Ishikawa (cell line): ENCODE measurements around the gene DTX3.

Source experiments
- CEBPB ChIP-seq: IDR thresholded peaks from 2 replicates; pipeline ENCODE4 v1.6.1; 2012
- CREB1 ChIP-seq: IDR thresholded peaks from 2 replicates; pipeline ENCODE4 v1.6.1; 2012; ENCODE audit warnings: low read depth
- EGR1 ChIP-seq: IDR thresholded peaks from 2 replicates; pipeline ENCODE4 v1.6.1; 2012
- EP300 ChIP-seq: IDR thresholded peaks from 2 replicates; pipeline ENCODE4 v1.6.1; 2012; ENCODE audit warnings: borderline replicate concordance
- FOXM1 ChIP-seq: IDR thresholded peaks from 2 replicates; pipeline ENCODE4 v1.6.1; 2012; ENCODE audit warnings: low read depth, borderline replicate concordance
- NFIC ChIP-seq: IDR thresholded peaks from 2 replicates; pipeline ENCODE4 v1.6.1; 2012
- RAD21 ChIP-seq: IDR thresholded peaks from 2 replicates; pipeline ENCODE4 v1.6.1; 2012; ENCODE audit warnings: low read depth
- REST ChIP-seq: IDR thresholded peaks from 2 replicates; pipeline ENCODE4 v1.6.1; 2012; ENCODE audit warnings: low read depth, mild to moderate bottlenecking
- TAF1 ChIP-seq: IDR thresholded peaks from 2 replicates; pipeline ENCODE4 v1.6.1; 2012; ENCODE audit warnings: low read depth, mild to moderate bottlenecking
- TCF12 ChIP-seq: IDR thresholded peaks from 2 replicates; pipeline ENCODE4 v1.6.1; 2012; ENCODE audit warnings: low read depth
- TEAD4 ChIP-seq: IDR thresholded peaks from 2 replicates; pipeline ENCODE4 v1.6.1; 2012
- USF1 ChIP-seq: IDR thresholded peaks from 2 replicates; pipeline ENCODE4 v1.6.1; 2012
- YY1 ChIP-seq: IDR thresholded peaks from 2 replicates; pipeline ENCODE4 v1.6.1; 2012; ENCODE audit warnings: low read depth
- ZBTB7A ChIP-seq: IDR thresholded peaks from 2 replicates; pipeline ENCODE4 v1.6.1; 2012; ENCODE audit warnings: low read depth
- TF ChIP-seq, protein P1 (sequence below): IDR thresholded peaks from 2 replicates; pipeline ENCODE4 v1.6.1; 2012

The DTX3 gene

DNA sequence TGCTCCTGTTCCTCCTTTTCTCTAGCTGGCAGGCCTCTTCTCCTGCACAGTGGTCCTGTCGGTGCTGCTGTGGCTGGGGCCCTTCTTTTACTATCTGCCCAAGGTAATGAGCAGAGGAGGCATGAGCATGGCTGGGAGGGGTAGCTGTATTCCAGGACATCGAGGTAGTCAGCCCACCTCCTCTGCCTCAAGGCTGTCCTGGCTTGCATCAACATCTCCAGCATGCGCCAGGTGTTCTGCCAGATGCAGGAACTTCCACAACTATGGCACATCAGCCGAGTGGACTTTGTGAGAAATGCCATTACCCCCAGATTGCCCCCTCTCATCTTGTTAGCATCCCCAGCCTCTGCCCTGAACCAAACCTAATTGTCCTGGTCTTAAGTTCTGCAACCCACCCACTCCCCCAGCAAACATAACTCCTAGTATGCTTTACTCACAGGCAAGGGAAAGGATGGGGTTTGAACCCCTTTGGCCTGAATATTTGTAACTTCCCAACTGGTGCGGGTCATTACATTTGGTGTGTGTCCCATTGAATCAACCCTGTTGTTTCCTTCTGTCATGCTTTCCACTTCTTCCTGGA lies 19.3 kb downstream of the DTX3 start:
- TF ChIP-seq USF1 (no peak), RAD21 (no peak), REST (no peak), CEBPB (no peak), EP300 (no peak), YY1 (no peak), CREB1 (no peak), EGR1 (no peak), TAF1 (no peak), FOXM1 (no peak), TCF12 (no peak), TEAD4 (no peak), NFIC (no peak), ZBTB7A (no peak)
- TF ChIP-seq, protein P1, sequence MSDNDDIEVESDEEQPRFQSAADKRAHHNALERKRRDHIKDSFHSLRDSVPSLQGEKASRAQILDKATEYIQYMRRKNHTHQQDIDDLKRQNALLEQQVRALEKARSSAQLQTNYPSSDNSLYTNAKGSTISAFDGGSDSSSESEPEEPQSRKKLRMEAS: no peak

DNA sequence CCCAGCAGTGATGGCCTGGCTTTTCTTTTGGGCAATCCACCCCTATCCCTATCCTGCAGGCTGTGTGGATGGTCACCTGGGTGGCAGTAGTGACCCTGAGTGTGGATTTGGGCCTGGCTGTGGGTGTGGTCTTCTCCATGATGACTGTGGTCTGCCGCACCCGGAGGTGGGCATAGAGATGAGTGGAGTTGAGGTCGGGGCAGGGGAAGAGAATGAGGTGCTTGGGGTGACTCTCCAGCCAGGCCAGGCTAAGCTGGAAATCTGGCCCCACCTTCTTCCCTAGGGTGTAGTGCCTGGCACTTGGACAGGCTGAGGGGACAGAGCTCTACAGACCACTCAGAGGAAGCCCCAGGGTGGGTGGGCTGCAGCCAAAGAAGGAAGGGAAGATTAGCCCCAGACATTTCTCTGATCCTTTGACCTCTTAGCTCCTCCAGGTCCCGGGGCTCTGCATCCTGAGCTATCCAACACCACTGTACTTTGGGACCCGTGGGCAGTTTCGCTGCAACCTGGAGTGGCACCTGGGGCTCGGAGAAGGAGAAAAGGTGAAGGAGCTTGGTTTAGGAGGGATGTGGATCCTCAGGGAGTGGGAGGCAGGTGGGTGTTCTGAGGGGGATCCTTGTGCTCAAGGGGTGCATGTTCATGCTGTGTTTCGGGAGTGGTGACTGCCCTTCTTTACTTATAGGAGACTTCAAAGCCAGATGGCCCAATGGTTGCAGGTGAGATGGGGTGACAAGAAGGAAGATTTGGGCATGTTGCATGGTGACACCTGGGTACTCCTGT lies 20.0 kb downstream of the DTX3 start:
- TF ChIP-seq EP300 (no peak), YY1 (no peak), EGR1 (no peak), CEBPB (no peak), ZBTB7A (no peak), TCF12 (no peak), RAD21 (no peak), TAF1 (no peak), REST (no peak), FOXM1 (no peak), CREB1 (no peak), NFIC (no peak), TEAD4 (no peak), USF1 (no peak)
- TF ChIP-seq, protein P1: no peak

DNA sequence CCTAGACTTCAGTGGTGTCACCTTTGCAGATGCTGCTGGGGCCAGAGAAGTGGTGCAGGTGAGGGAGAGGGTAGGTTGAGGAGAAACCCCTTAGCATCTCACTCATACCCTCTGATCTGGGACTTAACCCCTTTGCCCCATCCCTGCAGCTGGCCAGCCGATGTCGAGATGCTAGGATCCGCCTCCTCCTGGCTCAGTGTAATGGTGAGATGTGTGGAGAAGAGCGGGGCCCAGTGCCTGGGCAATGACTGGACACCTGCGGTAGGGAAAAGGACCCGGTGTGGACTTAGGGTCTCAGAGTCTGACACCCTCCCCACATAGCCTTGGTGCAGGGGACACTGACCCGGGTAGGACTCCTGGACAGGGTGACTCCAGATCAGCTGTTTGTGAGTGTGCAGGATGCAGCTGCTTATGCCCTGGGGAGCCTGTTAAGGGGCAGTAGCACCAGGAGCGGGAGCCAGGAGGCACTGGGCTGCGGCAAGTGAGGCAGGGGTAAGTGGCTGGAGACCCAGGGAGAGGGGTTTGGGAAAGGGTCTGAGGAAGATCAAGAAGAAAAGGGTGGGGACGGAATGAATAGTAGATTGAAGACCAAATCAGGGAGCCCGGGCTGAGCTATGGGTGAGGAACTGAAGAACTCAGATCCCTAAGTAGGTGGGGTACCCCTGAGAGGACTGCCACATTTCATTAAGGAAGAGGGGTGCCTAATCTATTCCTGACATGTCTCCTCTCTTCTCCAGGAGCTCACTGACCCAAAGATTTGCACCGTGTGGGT lies 20.8 kb downstream of the DTX3 start:
- TF ChIP-seq EP300 (no peak), CEBPB (no peak), TCF12 (no peak), TEAD4 (no peak), TAF1 (no peak), NFIC (no peak), ZBTB7A (no peak), FOXM1 (no peak), REST (no peak), YY1 (no peak), USF1 (no peak), EGR1 (no peak), CREB1 (no peak)
- TF ChIP-seq, protein P1: no peak
